LHCN-M2 (cell line): ENCODE measurements around the gene HERC4. TPM values are rescaled to one million over a fixed set of nuclear protein-coding genes. Genes with fewer than 3 reads are reported as not detected.
A peak's percentile ranks its signal among the peaks of the same experiment; 100 is the strongest.
"Not testable (repeated sequence)": the region's sequence is repeated elsewhere in the genome, so short reads cannot be mapped to it uniquely, and the experiment has no call there.

ENCODE experiments used
- DNase-seq: peaks from one replicate; pipeline ENCODE4 v3.0.0-alpha.2; 2012; ENCODE audit warnings: low read depth
- total RNA-seq: library from RNA; depleted of rRNA; stranded (reverse); fragments of >200 nt; gene quantifications from 2 replicates; pipeline ENCODE4 v1.2.3, GENCODE V29; 2014

HERC4 gene
- total RNA-seq, 1 experiment from 2014 or later, result 82.8 TPM

- no peak for DNase-seq
Observed at GRCh38 chr10:68092512-68092911, 17.4 kb upstream of the HERC4 start.

- DNase-seq, result no peak
Observed at GRCh38 chr10:68090586-68090985, 15.5 kb upstream of the HERC4 start.

- no peak for DNase-seq
Observed at GRCh38 chr10:68088740-68089139, 13.7 kb upstream of the HERC4 start.

GRCh38 chr10:68087685-68088401 is 12.8 kb upstream of the HERC4 start:
- DNase-seq, result no peak

- no peak for DNase-seq
Observed at GRCh38 chr10:68086910-68087684, 12.0 kb upstream of the HERC4 start.

- DNase-seq, result no peak
Observed at GRCh38 chr10:68086011-68086410, 10.9 kb upstream of the HERC4 start.

GRCh38 chr10:68084469-68084868 is 9.4 kb upstream of the HERC4 start:
- no peak for DNase-seq

GRCh38 chr10:68083953-68084352 is 8.9 kb upstream of the HERC4 start:
- DNase-seq, result no peak

- peak; percentile 66 for DNase-seq
Observed at GRCh38 chr10:68082872-68083271, 7.8 kb upstream of the HERC4 start.

- DNase-seq, result no peak
Observed at GRCh38 chr10:68081916-68082315, 6.8 kb upstream of the HERC4 start.

GRCh38 chr10:68080853-68081431 is 5.9 kb upstream of the HERC4 start:
- no peak for DNase-seq

GRCh38 chr10:68079434-68079833 is 4.4 kb upstream of the HERC4 start:
- no peak for DNase-seq

- no peak for DNase-seq
Observed at GRCh38 chr10:68077026-68077425, 1.9 kb upstream of the HERC4 start.

- DNase-seq, result not testable (repeated sequence)
Observed at GRCh38 chr10:68076081-68076480, 998 bp upstream of the HERC4 start.

- no peak for DNase-seq
Observed at GRCh38 chr10:68075550-68076004, 494 bp upstream of the HERC4 start.

GRCh38 chr10:68074031-68074774 is 880 bp downstream of the HERC4 start:
- DNase-seq, result no peak

GRCh38 chr10:68073631-68074030 is 1.5 kb downstream of the HERC4 start:
- no peak for DNase-seq

GRCh38 chr10:68067508-68067907 is 7.6 kb downstream of the HERC4 start:
- DNase-seq, result no peak

GRCh38 chr10:68067029-68067428 is 8.1 kb downstream of the HERC4 start:
- no peak for DNase-seq

- DNase-seq, result no peak
Observed at GRCh38 chr10:68053553-68053952, 21.5 kb downstream of the HERC4 start.

- DNase-seq, result no peak
Observed at GRCh38 chr10:68052463-68052862, 22.6 kb downstream of the HERC4 start.
